Smooth muscle cell (in vitro differentiated cells): ENCODE data around the gene INMT. TPM values are rescaled to one million over a fixed set of nuclear protein-coding genes. Genes with fewer than 3 reads are reported as not detected.

Experiments
- DNase-seq: peaks from one replicate; lab custom pipeline; 2025; ENCODE audit not compliant: unreplicated experiment; lab: John Stamatoyannopoulos, UW
- H2AFZ ChIP-seq: fragments of 200-600 bp; sonication (generic); 2 replicates; pipeline ENCODE4 v1.6.0; 2016; ENCODE audit warnings: antibody characterized with exemption, low read depth, mild to moderate bottlenecking
- H3F3A ChIP-seq: fragments of 200-600 bp; sonication (generic); 2 replicates; pipeline ENCODE4 v1.6.0; 2017; ENCODE audit warnings: antibody characterized with exemption, low read depth
- H3K27ac ChIP-seq: fragments of 200-600 bp; sonication (generic); 2 replicates; pipeline ENCODE4 v1.5.1; 2016; ENCODE audit warnings: low read depth, mild to moderate bottlenecking
- H3K27me3 ChIP-seq: fragments of 200-600 bp; sonication (generic); 2 replicates; pipeline ENCODE4 v1.6.1; 2016; ENCODE audit warnings: low read depth, mild to moderate bottlenecking
- H3K36me3 ChIP-seq: fragments of 200-600 bp; sonication (generic); 2 replicates; pipeline ENCODE4 v1.5.1; 2016; ENCODE audit warnings: low read depth
- H3K4me1 ChIP-seq: fragments of 200-600 bp; sonication (generic); 2 replicates; pipeline ENCODE4 v1.5.1; 2016; ENCODE audit warnings: low read depth
- H3K4me2 ChIP-seq: fragments of 200-600 bp; sonication (generic); 2 replicates; pipeline ENCODE4 v1.6.0; 2016; ENCODE audit warnings: mild to moderate bottlenecking
- H3K4me3 ChIP-seq: fragments of 200-600 bp; sonication (generic); 2 replicates; pipeline ENCODE4 v1.5.1; 2016; ENCODE audit warnings: mild to moderate bottlenecking
- H3K79me2 ChIP-seq: fragments of 200-600 bp; sonication (generic); 2 replicates; pipeline ENCODE4 v1.6.0; 2016; ENCODE audit warnings: low read depth, mild to moderate bottlenecking
- H3K9ac ChIP-seq: fragments of 200-600 bp; sonication (generic); 2 replicates; pipeline ENCODE4 v1.6.0; 2016; ENCODE audit warnings: low read depth
- H3K9me3 ChIP-seq: fragments of 200-600 bp; sonication (generic); replicated peaks from 2 replicates; pipeline ENCODE4 v1.5.1; 2016; ENCODE audit warnings: low read depth
- H4K20me1 ChIP-seq: fragments of 200-600 bp; sonication (generic); 2 replicates; pipeline ENCODE4 v1.6.0; 2016; ENCODE audit warnings: low read depth
- WGBS: methylation state at CpG from one replicate; pipeline ENCODE4 v1.1.7; 2016; ENCODE audit warnings: low lambda C conversion rate; 5-methylcytosine and 5-hydroxymethylcytosine counted together
- polyA plus RNA-seq: library from polyadenylated mRNA; unstranded; fragments of >200 nt; fragmentation: Nextera tagmentation; extraction: Ambion mirVana; gene quantifications from 2 replicates; pipeline ENCODE4 v1.2.1, GENCODE V29; 2016
- total RNA-seq: library from RNA; depleted of rRNA; stranded (reverse); fragments of >200 nt; gene quantifications from 2 replicates; pipeline ENCODE4 v1.2.3, GENCODE V29; 2014
- TF ChIP-seq, protein P1 (sequence below): fragments of 200-600 bp; sonication (generic); IDR thresholded peaks from 2 replicates; pipeline ENCODE4 v1.5.1; 2017; ENCODE audit warnings: borderline replicate concordance, mild to moderate bottlenecking, antibody characterized with exemption; ENCODE audit not compliant: insufficient read depth, poor library complexity, severe bottlenecking

Gene INMT
- total and polyA plus RNA-seq, 2 experiments from 2014 or later: 2.3 to 4.0 TPM

DNA sequence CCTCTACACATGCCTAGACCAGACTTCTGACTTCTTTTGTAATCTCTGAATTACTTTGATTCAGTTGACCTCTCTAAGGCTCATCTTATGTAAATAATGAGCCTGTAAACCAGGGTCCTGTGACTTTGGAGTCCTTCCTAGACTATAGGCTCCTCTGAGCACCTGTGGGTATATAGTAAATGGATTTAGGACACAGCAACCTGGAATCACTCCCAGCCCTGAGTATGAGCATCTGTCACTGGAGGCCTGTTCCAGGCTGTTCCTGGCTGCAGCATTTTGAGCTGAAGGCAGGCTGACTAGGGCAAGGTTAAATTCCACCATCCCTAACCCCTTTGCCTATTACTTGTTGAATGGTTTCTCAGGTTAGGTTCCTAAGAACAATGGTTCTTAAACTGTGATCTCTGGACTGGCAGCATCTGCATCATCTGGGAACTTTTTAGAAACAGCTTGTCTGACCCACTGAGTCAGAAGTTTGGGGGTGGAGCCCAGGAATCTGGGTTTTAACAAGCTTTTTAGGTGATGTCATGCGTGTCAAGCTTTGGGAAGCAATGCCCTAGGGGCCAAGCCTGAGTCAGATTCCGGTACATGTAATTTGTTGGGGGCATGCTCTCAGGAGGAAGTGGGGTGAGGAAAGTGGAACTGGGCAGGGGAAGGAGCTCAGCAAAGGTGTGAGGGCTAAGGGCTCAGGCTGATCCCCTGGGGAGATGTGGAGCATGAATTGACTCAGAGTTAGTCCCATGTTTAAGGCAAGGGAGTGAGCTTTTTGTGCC is 47.5 kb downstream of the INMT start:
- 15% methylated on average over 2 of the region's 2 CpGs for WGBS
- H3K27me3 ChIP-seq: no peaks in the 10 kb centered on the region
- peak overlapping the region; percentile 47 for H3K4me2 ChIP-seq
- H3K36me3 ChIP-seq: no peaks in the 10 kb centered on the region
- H3K9me3 ChIP-seq: no peaks in the 10 kb centered on the region
- no peak overlapping the region for H2AFZ ChIP-seq
- H4K20me1 ChIP-seq: no peaks in the 10 kb centered on the region
- peak overlapping the region; percentile 47 for H3K9ac ChIP-seq
- peaks cover 17% of the 10 kb centered on the region for H3F3A ChIP-seq
- peak overlapping the region; percentile 73 for H3K27ac ChIP-seq
- no peak overlapping the region for H3K4me3 ChIP-seq
- H3K4me1 ChIP-seq: peaks cover 6% of the 10 kb centered on the region
- no peaks in the 10 kb centered on the region for H3K79me2 ChIP-seq
- DNase-seq: no peak
- TF ChIP-seq, protein P1, sequence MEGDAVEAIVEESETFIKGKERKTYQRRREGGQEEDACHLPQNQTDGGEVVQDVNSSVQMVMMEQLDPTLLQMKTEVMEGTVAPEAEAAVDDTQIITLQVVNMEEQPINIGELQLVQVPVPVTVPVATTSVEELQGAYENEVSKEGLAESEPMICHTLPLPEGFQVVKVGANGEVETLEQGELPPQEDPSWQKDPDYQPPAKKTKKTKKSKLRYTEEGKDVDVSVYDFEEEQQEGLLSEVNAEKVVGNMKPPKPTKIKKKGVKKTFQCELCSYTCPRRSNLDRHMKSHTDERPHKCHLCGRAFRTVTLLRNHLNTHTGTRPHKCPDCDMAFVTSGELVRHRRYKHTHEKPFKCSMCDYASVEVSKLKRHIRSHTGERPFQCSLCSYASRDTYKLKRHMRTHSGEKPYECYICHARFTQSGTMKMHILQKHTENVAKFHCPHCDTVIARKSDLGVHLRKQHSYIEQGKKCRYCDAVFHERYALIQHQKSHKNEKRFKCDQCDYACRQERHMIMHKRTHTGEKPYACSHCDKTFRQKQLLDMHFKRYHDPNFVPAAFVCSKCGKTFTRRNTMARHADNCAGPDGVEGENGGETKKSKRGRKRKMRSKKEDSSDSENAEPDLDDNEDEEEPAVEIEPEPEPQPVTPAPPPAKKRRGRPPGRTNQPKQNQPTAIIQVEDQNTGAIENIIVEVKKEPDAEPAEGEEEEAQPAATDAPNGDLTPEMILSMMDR: no peak

DNA sequence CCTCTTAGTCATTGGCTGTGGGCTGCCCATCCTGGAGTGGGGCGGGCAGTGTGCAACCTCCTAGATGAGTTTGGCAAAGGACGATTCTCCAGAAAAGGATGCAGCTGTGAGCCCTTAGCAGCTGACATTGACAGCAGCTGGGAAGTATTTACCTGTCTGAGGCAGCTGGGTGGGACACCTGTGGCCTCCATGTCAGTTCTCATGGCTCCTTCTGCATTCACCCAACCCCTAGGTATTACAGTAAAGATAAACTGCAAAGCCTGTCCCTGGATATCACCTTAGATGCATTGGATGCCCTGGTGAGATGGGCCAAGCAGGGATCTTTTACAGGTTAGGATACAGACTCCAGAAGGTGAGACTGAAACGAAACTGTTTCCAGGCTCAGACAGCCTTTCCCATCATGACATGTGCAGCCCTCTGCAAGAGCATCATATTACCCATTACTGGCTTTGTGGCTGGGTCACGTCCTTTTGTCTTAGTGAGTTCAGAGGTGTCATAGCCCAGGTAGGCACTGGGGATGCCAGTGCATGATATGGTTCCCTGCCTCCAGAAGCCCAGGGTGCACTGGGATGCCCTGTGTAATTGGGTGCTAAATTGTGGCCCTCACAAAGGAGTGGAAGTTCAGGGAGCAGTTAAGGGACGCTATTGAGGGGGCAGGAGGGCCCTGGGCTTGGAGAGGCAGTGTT is 48.2 kb downstream of the INMT start:
- Histone ChIP-seq H3K4me3 (no peak overlapping the region), H3F3A (peaks cover 17% of the 10 kb centered on the region), H3K27ac (peak overlapping the region; percentile 73), H2AFZ (no peak overlapping the region), H4K20me1 (no peaks in the 10 kb centered on the region), H3K27me3 (no peaks in the 10 kb centered on the region), H3K4me1 (peaks cover 6% of the 10 kb centered on the region), H3K79me2 (no peaks in the 10 kb centered on the region), H3K4me2 (peak overlapping the region; percentile 47), H3K9me3 (no peaks in the 10 kb centered on the region), H3K9ac (no peak overlapping the region), H3K36me3 (no peaks in the 10 kb centered on the region)
- 75% methylated on average over 5 of the region's 5 CpGs for WGBS
- TF ChIP-seq, protein P1: no peak
- no peak for DNase-seq

DNA sequence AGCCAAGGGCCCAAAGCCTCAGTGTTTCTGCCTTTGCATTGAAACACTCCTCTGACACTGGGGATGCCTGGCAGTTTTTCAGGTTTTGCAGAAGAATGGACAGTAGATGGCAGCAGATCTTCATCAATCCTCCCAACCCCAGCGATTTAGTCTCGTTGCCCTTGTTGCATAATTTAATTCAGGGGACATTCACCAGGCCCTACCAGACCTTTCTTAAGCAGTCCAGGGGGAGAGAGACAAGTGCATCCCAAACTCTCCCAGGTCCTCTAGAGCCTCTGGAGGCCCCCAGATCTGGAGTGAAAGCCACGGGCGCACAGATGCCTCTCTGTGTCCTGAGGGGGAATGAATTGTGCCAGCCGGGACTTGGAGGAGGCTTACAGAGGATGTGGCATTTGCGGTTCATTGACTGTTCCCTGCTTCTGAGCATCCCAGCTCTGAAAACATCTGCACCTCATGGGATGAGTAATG is 48.9 kb downstream of the INMT start:
- WGBS: 56% methylated on average over 6 of the region's 6 CpGs
- H2AFZ ChIP-seq: no peak overlapping the region
- peaks cover 15% of the 10 kb centered on the region for H3F3A ChIP-seq
- no peak overlapping the region for H3K27ac ChIP-seq
- H3K36me3 ChIP-seq: no peaks in the 10 kb centered on the region
- H3K9ac ChIP-seq: no peak overlapping the region
- TF ChIP-seq, protein P1: peak; percentile 80
- peaks cover 4% of the 10 kb centered on the region for H3K4me1 ChIP-seq
- no peak for DNase-seq
- no peaks in the 10 kb centered on the region for H3K9me3 ChIP-seq
- H3K4me3 ChIP-seq: no peak overlapping the region
- H3K4me2 ChIP-seq: no peak overlapping the region
- H3K79me2 ChIP-seq: no peaks in the 10 kb centered on the region
- H3K27me3 ChIP-seq: no peaks in the 10 kb centered on the region
- H4K20me1 ChIP-seq: no peaks in the 10 kb centered on the region
